Measurements from ENCODE around the gene C1orf232.

Gene C1orf232

GRCh38 chr1:26155370-26156284 lies 13.1 kb downstream of the C1orf232 start:
- DNase-seq: no peak

GRCh38 chr1:26154750-26155149 lies 14.0 kb downstream of the C1orf232 start:
- no peak for DNase-seq

- DNase-seq: no peak
Observed at GRCh38 chr1:26153966-26154532, 14.7 kb downstream of the C1orf232 start.

GRCh38 chr1:26148887-26149286 lies 19.9 kb downstream of the C1orf232 start:
- DNase-seq: no peak

GRCh38 chr1:26145960-26146294 lies 22.8 kb downstream of the C1orf232 start:
- DNase-seq: no peak

GRCh38 chr1:26145041-26145959 lies 23.5 kb downstream of the C1orf232 start:
- DNase-seq: peak; percentile 78

- DNase-seq: no peak
Observed at GRCh38 chr1:26142159-26142558, 26.6 kb downstream of the C1orf232 start.

- no peak for DNase-seq
Observed at GRCh38 chr1:26138974-26139558, 29.7 kb downstream of the C1orf232 start.

GRCh38 chr1:26134466-26134865 lies 34.3 kb downstream of the C1orf232 start:
- no peak for DNase-seq

GRCh38 chr1:26132834-26133167 lies 36.0 kb downstream of the C1orf232 start:
- DNase-seq: no peak

- DNase-seq: no peak
Observed at GRCh38 chr1:26132128-26132833, 36.5 kb downstream of the C1orf232 start.

- DNase-seq: no peak
Observed at GRCh38 chr1:26130695-26131094, 38.1 kb downstream of the C1orf232 start.

GRCh38 chr1:26129778-26130177 lies 39.0 kb downstream of the C1orf232 start:
- no peak for DNase-seq

GRCh38 chr1:26127235-26128163 lies 41.3 kb downstream of the C1orf232 start:
- DNase-seq: no peak

- DNase-seq: peak; percentile 49
Observed at GRCh38 chr1:26126321-26127084, 42.3 kb downstream of the C1orf232 start.

GRCh38 chr1:26125946-26126320 lies 42.8 kb downstream of the C1orf232 start:
- no peak for DNase-seq

- DNase-seq: no peak
Observed at GRCh38 chr1:26125382-26125781, 43.4 kb downstream of the C1orf232 start.

- no peak for DNase-seq
Observed at GRCh38 chr1:26124418-26125331, 44.1 kb downstream of the C1orf232 start.

Data from stimulated activated CD4-positive, alpha-beta T cell treated with anti-CD3 and anti-CD28 coated beads, Interleukin-4, amount 100 ng/mL, for 24 hours (primary cell).